Ovary (tissue), 3 donors: ENCODE data around the gene IL1RAPL1.

Experiments
- EP300 ChIP-seq: sonication (generic); formaldehyde crosslinking; IDR thresholded peaks from one replicate; pipeline ENCODE4 v1.6.1; 2017; ENCODE audit warnings: antibody characterized with exemption
- POLR2A ChIP-seq: fragments of 450-650 bp; IDR thresholded peaks from one replicate; pipeline ENCODE4 v1.6.1; 2017; ENCODE audit warnings: antibody characterized with exemption, mild to moderate bottlenecking, moderate library complexity
- TF ChIP-seq, protein P1 (sequence below), 3 donors: fragments of 450-650 bp in 2 of 3; fragments of 200-600 bp in 1 of 3; IDR thresholded peaks; one replicate each; pipeline versions ENCODE4 v1.5.1 to v1.8.0; 2016 to 2022; ENCODE audit warnings: antibody characterized with exemption in 3 of 3, mild to moderate bottlenecking in 1 of 3
- donor health status: DM: no; HTN: no; CAD: no.

DNA sequence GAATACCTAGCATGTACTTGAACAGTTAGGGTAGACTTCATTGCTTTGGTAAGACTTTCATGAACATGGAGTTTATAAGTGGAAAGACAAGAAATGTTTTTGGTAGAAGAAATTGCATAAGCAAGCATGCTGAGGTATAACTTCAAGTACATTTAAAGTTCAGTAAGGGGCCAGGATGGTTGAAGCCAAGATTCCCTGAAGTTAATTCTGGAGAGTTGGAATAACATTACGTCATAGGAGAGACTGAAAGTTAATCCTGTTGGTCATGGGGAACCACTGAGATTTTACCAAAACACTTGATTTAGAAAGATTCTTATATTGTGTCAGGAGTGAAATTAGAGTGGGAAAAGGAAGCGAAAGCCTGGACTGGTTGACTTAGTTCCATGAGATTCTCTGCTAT, 860.6 kb downstream of the IL1RAPL1 start:
- TF ChIP-seq, protein P1, sequence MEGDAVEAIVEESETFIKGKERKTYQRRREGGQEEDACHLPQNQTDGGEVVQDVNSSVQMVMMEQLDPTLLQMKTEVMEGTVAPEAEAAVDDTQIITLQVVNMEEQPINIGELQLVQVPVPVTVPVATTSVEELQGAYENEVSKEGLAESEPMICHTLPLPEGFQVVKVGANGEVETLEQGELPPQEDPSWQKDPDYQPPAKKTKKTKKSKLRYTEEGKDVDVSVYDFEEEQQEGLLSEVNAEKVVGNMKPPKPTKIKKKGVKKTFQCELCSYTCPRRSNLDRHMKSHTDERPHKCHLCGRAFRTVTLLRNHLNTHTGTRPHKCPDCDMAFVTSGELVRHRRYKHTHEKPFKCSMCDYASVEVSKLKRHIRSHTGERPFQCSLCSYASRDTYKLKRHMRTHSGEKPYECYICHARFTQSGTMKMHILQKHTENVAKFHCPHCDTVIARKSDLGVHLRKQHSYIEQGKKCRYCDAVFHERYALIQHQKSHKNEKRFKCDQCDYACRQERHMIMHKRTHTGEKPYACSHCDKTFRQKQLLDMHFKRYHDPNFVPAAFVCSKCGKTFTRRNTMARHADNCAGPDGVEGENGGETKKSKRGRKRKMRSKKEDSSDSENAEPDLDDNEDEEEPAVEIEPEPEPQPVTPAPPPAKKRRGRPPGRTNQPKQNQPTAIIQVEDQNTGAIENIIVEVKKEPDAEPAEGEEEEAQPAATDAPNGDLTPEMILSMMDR (IDR thresholded peaks at IDR 0.05): no peak
- no peak for TF ChIP-seq POLR2A
- no peak for TF ChIP-seq EP300
